Measurements from ENCODE around the gene HOXB5. TPM values are rescaled to one million over a fixed set of nuclear protein-coding genes. Genes with fewer than 3 reads are reported as not detected.

HOXB5 gene
- total and polyA plus RNA-seq, 12 donors: 0.06 to 0.18 (median 0.15) TPM; not detected in 9

GRCh38 chr17:48612854-48613691 is 19.5 kb upstream of the HOXB5 start:
- TF ChIP-seq CTCF (IDR thresholded peaks at IDR 0.05): peak in 2 of 9 donors; percentile 5 to 35
- no peak for DNase-seq
- Histone ChIP-seq H3K4me1 (peaks cover 10 to 56% (median 37%) of the 10 kb centered on the region in 9 donors), H3K4me3 (peak overlapping the region in 6 of 10 donors; percentile 3 to 67 (median 16)), H3K36me3 (peaks cover 0 to 5% (median 0%) of the 10 kb centered on the region in 9 donors), H3K9me3 (no peaks in the 10 kb centered on the region), H3K27me3 (peaks cover 92 to 100% (median 100%) of the 10 kb centered on the region in 7 donors), H3K27ac (no peak overlapping the region)
- peak in 5 of 8 donors; percentile 20 to 50 (median 41) for ATAC-seq
- intact Hi-C loops (cut with DNase I): loop anchor here in 9 of 10 donors (10.0 kb wide), 4 partner anchors 278 to 588 kb away; no protein-coding TSS in a partner anchor
- 1 to 2% methylated on average over 57 to 67 of the region's 67 CpGs for WGBS, 2 donors

DNA sequence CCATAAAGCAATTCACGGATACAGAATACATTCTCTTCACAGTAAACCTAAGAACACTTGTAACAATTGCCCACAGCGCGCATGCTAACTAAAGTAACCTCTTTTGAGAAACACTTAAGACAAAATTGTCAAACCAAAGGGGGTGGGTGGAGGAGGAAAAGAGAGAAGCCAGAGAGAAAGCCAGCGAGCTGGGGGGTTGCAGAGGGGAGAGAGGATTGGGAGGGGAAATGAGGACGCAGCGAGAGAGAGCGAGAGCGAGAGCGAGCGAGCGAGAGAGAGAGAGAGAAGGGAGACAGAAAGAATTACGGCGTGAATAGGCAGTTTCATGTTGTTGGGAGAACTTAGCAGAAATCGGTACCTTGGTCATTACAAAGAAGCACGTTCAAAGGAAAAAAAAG is 18.9 kb upstream of the HOXB5 start:
- Histone ChIP-seq H3K4me3 (peak overlapping the region in 5 of 10 donors; percentile 3 to 67 (median 15)), H3K27me3 (peaks cover 92 to 100% (median 100%) of the 10 kb centered on the region in 7 donors), H3K4me1 (peaks cover 9 to 52% (median 37%) of the 10 kb centered on the region in 9 donors), H3K9me3 (no peaks in the 10 kb centered on the region), H3K36me3 (peaks cover 0 to 5% (median 0%) of the 10 kb centered on the region in 9 donors), H3K27ac (no peak overlapping the region)
- no peak for TF ChIP-seq CTCF (IDR thresholded peaks at IDR 0.05)
- WGBS, 2 donors: 4% methylated on average over 15 of the region's 15 CpGs
- ATAC-seq (no peak), DNase-seq (no peak)
- intact Hi-C loops (cut with DNase I): loop anchor here in 9 of 10 donors (10.0 kb wide), 4 partner anchors 278 to 588 kb away; no protein-coding TSS in a partner anchor

DNA sequence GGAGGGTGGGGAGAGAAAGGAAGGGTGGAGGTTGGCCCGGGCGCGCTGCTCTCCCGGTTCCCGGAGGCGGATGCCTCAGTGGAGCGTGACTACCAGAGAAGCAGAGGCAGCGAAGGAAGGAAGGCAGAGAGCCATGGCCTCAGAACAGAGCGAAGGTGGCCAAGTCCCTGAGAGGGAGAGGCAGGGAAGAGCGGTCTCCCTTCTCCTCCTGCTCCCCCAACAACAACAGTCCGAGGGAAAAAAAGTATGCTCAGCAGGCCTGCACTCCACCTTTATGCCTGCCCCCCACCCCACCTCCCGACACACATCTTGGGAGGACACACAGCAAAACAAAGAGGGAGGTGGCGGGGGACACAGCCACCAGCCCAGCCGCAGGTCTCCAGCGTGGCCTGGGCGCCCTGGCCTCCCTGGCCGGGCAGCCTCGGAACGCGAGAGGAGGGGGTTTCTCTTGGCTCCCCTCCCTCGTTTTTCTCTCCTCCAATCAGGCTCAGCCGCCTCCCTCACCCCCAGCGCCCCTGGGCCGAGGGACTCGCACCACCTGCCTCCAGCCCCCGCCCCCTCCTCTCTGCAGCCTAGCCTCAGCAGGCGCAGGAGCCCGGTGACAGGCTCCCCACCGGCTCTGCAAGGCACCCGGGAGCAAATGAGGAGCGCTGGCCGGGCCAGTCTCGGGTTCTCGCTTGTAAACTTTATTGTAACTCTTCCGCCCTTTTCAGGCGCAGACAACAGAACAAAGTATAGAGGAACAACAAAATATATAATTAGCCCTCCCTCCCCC is 18.3 kb upstream of the HOXB5 start:
- peaks cover 92 to 100% (median 100%) of the 10 kb centered on the region in 7 donors for H3K27me3 ChIP-seq
- peaks cover 0 to 5% (median 0%) of the 10 kb centered on the region in 9 donors for H3K36me3 ChIP-seq
- H3K4me3 ChIP-seq: peak overlapping the region in 5 of 10 donors; percentile 23 to 67 (median 47)
- ATAC-seq (no peak), DNase-seq (no peak)
- peaks cover 9 to 52% (median 37%) of the 10 kb centered on the region in 9 donors for H3K4me1 ChIP-seq
- intact Hi-C loops (cut with DNase I): loop anchor here in 9 of 10 donors (10.0 kb wide), 4 partner anchors 277 to 587 kb away; no protein-coding TSS in a partner anchor
- H3K27ac ChIP-seq: peak overlapping the region in 1 of 10 donors; percentile 73
- no peak for TF ChIP-seq CTCF (IDR thresholded peaks at IDR 0.05)
- no peaks in the 10 kb centered on the region for H3K9me3 ChIP-seq
- 5 to 6% methylated on average over 34 to 36 of the region's 36 CpGs for WGBS, 2 donors

DNA sequence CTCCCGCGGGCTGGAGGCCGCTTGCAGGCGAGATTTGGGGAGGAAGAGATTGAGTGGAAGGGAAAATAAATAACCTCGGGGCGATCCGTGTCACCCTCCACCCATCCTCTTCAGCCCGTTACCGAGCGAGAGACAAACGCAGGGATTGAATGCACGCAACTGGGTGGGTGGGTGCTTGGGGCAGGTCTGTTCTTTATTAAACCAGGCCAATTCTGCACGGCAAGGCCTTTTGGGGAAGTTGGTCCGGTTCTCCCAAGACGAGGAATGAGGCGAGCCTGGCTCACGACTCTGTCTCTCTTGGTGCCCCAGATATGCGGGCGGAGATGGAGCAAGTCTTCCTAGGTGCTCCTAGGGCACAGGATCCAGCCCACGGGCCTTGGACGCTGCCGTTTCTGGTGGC is 17.6 kb upstream of the HOXB5 start:
- intact Hi-C loops (cut with DNase I): loop anchor here in 9 of 10 donors (10.0 kb wide), 4 partner anchors 276 to 586 kb away; no protein-coding TSS in a partner anchor
- Histone ChIP-seq H3K4me3 (peak overlapping the region; percentile 4 to 67 (median 40)), H3K4me1 (peaks cover 9 to 52% (median 37%) of the 10 kb centered on the region in 9 donors), H3K9me3 (no peaks in the 10 kb centered on the region), H3K27ac (peak overlapping the region in 1 of 10 donors; percentile 73), H3K27me3 (peaks cover 92 to 100% (median 100%) of the 10 kb centered on the region in 7 donors), H3K36me3 (peaks cover 0 to 5% (median 0%) of the 10 kb centered on the region in 9 donors)
- 5% methylated on average over 22 of the region's 22 CpGs for WGBS, 2 donors
- ATAC-seq (peak in 1 of 8 donors; percentile 27), DNase-seq (no peak)
- TF ChIP-seq CTCF (IDR thresholded peaks at IDR 0.05): no peak
